Smooth muscle cell (in vitro differentiated cells): ENCODE data around the gene VPS26B. TPM values are rescaled to one million over a fixed set of nuclear protein-coding genes. Genes with fewer than 3 reads are reported as not detected.

ENCODE experiments used
- DNase-seq: peaks from one replicate; lab custom pipeline; 2025; ENCODE audit not compliant: unreplicated experiment; lab: John Stamatoyannopoulos, UW
- H2AFZ ChIP-seq: fragments of 200-600 bp; sonication (generic); 2 replicates; pipeline ENCODE4 v1.6.0; 2016; ENCODE audit warnings: antibody characterized with exemption, low read depth, mild to moderate bottlenecking
- H3F3A ChIP-seq: fragments of 200-600 bp; sonication (generic); 2 replicates; pipeline ENCODE4 v1.6.0; 2017; ENCODE audit warnings: antibody characterized with exemption, low read depth
- H3K27ac ChIP-seq: fragments of 200-600 bp; sonication (generic); 2 replicates; pipeline ENCODE4 v1.5.1; 2016; ENCODE audit warnings: low read depth, mild to moderate bottlenecking
- H3K27me3 ChIP-seq: fragments of 200-600 bp; sonication (generic); 2 replicates; pipeline ENCODE4 v1.6.1; 2016; ENCODE audit warnings: low read depth, mild to moderate bottlenecking
- H3K36me3 ChIP-seq: fragments of 200-600 bp; sonication (generic); 2 replicates; pipeline ENCODE4 v1.5.1; 2016; ENCODE audit warnings: low read depth
- H3K4me1 ChIP-seq: fragments of 200-600 bp; sonication (generic); 2 replicates; pipeline ENCODE4 v1.5.1; 2016; ENCODE audit warnings: low read depth
- H3K4me2 ChIP-seq: fragments of 200-600 bp; sonication (generic); 2 replicates; pipeline ENCODE4 v1.6.0; 2016; ENCODE audit warnings: mild to moderate bottlenecking
- H3K4me3 ChIP-seq: fragments of 200-600 bp; sonication (generic); 2 replicates; pipeline ENCODE4 v1.5.1; 2016; ENCODE audit warnings: mild to moderate bottlenecking
- H3K79me2 ChIP-seq: fragments of 200-600 bp; sonication (generic); 2 replicates; pipeline ENCODE4 v1.6.0; 2016; ENCODE audit warnings: low read depth, mild to moderate bottlenecking
- H3K9ac ChIP-seq: fragments of 200-600 bp; sonication (generic); 2 replicates; pipeline ENCODE4 v1.6.0; 2016; ENCODE audit warnings: low read depth
- H3K9me3 ChIP-seq: fragments of 200-600 bp; sonication (generic); replicated peaks from 2 replicates; pipeline ENCODE4 v1.5.1; 2016; ENCODE audit warnings: low read depth
- H4K20me1 ChIP-seq: fragments of 200-600 bp; sonication (generic); 2 replicates; pipeline ENCODE4 v1.6.0; 2016; ENCODE audit warnings: low read depth
- CTCF ChIP-seq: fragments of 200-600 bp; sonication (generic); IDR thresholded peaks from 2 replicates; pipeline ENCODE4 v1.5.1; 2017; ENCODE audit warnings: borderline replicate concordance, mild to moderate bottlenecking, antibody characterized with exemption; ENCODE audit not compliant: insufficient read depth, poor library complexity, severe bottlenecking
- WGBS: methylation state at CpG from one replicate; pipeline ENCODE4 v1.1.7; 2016; ENCODE audit warnings: low lambda C conversion rate; 5-methylcytosine and 5-hydroxymethylcytosine counted together
- polyA plus RNA-seq: library from polyadenylated mRNA; unstranded; fragments of >200 nt; fragmentation: Nextera tagmentation; extraction: Ambion mirVana; gene quantifications from 2 replicates; pipeline ENCODE4 v1.2.1, GENCODE V29; 2016
- total RNA-seq: library from RNA; depleted of rRNA; stranded (reverse); fragments of >200 nt; gene quantifications from 2 replicates; pipeline ENCODE4 v1.2.3, GENCODE V29; 2014

Gene VPS26B
- total and polyA plus RNA-seq, 2 experiments from 2014 or later = 30.7 to 48.4 TPM

- Histone ChIP-seq H4K20me1 (no peaks in the 10 kb centered on the region), H3K4me2 (no peak overlapping the region), H3F3A (no peaks in the 10 kb centered on the region), H3K9ac (no peak overlapping the region), H3K9me3 (no peaks in the 10 kb centered on the region), H3K4me1 (no peaks in the 10 kb centered on the region), H2AFZ (no peak overlapping the region), H3K36me3 (peaks cover 16% of the 10 kb centered on the region), H3K4me3 (no peak overlapping the region), H3K27me3 (no peaks in the 10 kb centered on the region), H3K27ac (no peak overlapping the region), H3K79me2 (no peaks in the 10 kb centered on the region)
- no peak for DNase-seq
- TF ChIP-seq CTCF = peak; percentile 70
- 88% methylated on average over 16 of the region's 16 CpGs for WGBS
Measured at GRCh38 chr11:134207538-134208239, 16.8 kb upstream of the VPS26B start.

- no peak overlapping the region for H3K9ac ChIP-seq
- DNase-seq = no peak
- 87% methylated on average over 7 of the region's 7 CpGs for WGBS
- no peaks in the 10 kb centered on the region for H3K36me3 ChIP-seq
- H3K4me2 ChIP-seq = no peak overlapping the region
- no peak overlapping the region for H3K4me3 ChIP-seq
- no peaks in the 10 kb centered on the region for H3K4me1 ChIP-seq
- H3K9me3 ChIP-seq = no peaks in the 10 kb centered on the region
- no peaks in the 10 kb centered on the region for H3K27me3 ChIP-seq
- no peaks in the 10 kb centered on the region for H3F3A ChIP-seq
- no peak overlapping the region for H2AFZ ChIP-seq
- H4K20me1 ChIP-seq = no peaks in the 10 kb centered on the region
- no peak for TF ChIP-seq CTCF
- peaks cover 8% of the 10 kb centered on the region for H3K79me2 ChIP-seq
- no peak overlapping the region for H3K27ac ChIP-seq
Measured at GRCh38 chr11:134215836-134216235, 8.6 kb upstream of the VPS26B start.

GRCh38 chr11:134216816-134217215 is 7.7 kb upstream of the VPS26B start:
- Histone ChIP-seq H3K27ac (no peak overlapping the region), H3F3A (no peaks in the 10 kb centered on the region), H3K36me3 (no peaks in the 10 kb centered on the region), H3K79me2 (peaks cover 17% of the 10 kb centered on the region), H2AFZ (no peak overlapping the region), H3K4me3 (no peak overlapping the region), H4K20me1 (no peaks in the 10 kb centered on the region), H3K9me3 (no peaks in the 10 kb centered on the region), H3K9ac (no peak overlapping the region), H3K27me3 (no peaks in the 10 kb centered on the region), H3K4me1 (no peaks in the 10 kb centered on the region), H3K4me2 (no peak overlapping the region)
- 95% methylated on average over 3 of the region's 3 CpGs for WGBS
- DNase-seq = no peak
- TF ChIP-seq CTCF = no peak

GRCh38 chr11:134223121-134223520 is 1.4 kb upstream of the VPS26B start:
- Histone ChIP-seq H3K4me1 (peaks cover 15% of the 10 kb centered on the region), H3K36me3 (no peaks in the 10 kb centered on the region), H3K4me2 (peak overlapping the region; percentile 94), H3K9ac (peak overlapping the region; percentile 49), H3K9me3 (no peaks in the 10 kb centered on the region), H2AFZ (peak overlapping the region; percentile 100), H3F3A (no peaks in the 10 kb centered on the region), H3K27me3 (no peaks in the 10 kb centered on the region), H3K79me2 (peaks cover 52% of the 10 kb centered on the region), H3K4me3 (peak overlapping the region; percentile 83), H3K27ac (no peak overlapping the region), H4K20me1 (peaks cover 29% of the 10 kb centered on the region)
- TF ChIP-seq CTCF = no peak
- WGBS = 4% methylated on average over 5 of the region's 5 CpGs
- no peak for DNase-seq
